Lower lobe of right lung (tissue), 2 donors: ENCODE measurements around the gene KCNT2. TPM values are rescaled to one million over a fixed set of nuclear protein-coding genes. Genes with fewer than 3 reads are reported as not detected.

ENCODE experiments used
- ATAC-seq, 2 donors: fragments of 200-7000 bp; cut with Tn5 transposase; one replicate each; pipeline ENCODE4 v1.9.1; 2020 to 2022; ENCODE audit warnings: mild to moderate bottlenecking in 2 of 2, moderate library complexity in 2 of 2
- DNase-seq: peaks from one replicate; pipeline ENCODE4 v3.0.0-alpha.2; 2020
- H3K27ac ChIP-seq: fragments of 200-600 bp; one replicate; pipeline ENCODE4 v1.8.0; 2022
- H3K27me3 ChIP-seq: fragments of 200-600 bp; one replicate; pipeline ENCODE4 v1.8.0; 2022; ENCODE audit warnings: low read depth
- H3K36me3 ChIP-seq: fragments of 200-600 bp; one replicate; pipeline ENCODE4 v1.8.0; 2022; ENCODE audit warnings: mild to moderate bottlenecking
- H3K4me1 ChIP-seq: fragments of 200-600 bp; one replicate; pipeline ENCODE4 v1.8.0; 2022
- H3K4me3 ChIP-seq: fragments of 200-600 bp; one replicate; pipeline ENCODE4 v1.8.0; 2022; ENCODE audit warnings: mild to moderate bottlenecking
- H3K9me3 ChIP-seq: fragments of 200-600 bp; one replicate; pipeline ENCODE4 v1.8.0; 2022
- CTCF ChIP-seq: fragments of 200-600 bp; IDR thresholded peaks from one replicate; pipeline ENCODE4 v1.8.0; 2022; ENCODE audit warnings: antibody characterized with exemption, mild to moderate bottlenecking
- intact Hi-C: fragments of 100-400 bp; cut with DNase I; formaldehyde crosslinking; loops from one replicate; pipeline ENCODE4 v1.11.0; 2022
- total RNA-seq: library from RNA; stranded (reverse); fragmentation: NEBNext Ultra II Directional; extraction: Animal tissue kit (Norgen Biotek cat#: 25700); gene quantifications from one replicate; pipeline ENCODE4 v1.2.1, GENCODE V29; 2021
- donor health status: DM: no; HTN: yes; CAD: no; lungs with severe emphysema.

The KCNT2 gene
- total RNA-seq, 1 donor from 2014 or later: 3.7 TPM

GRCh38 chr1:196497817-196498216 is 110.4 kb downstream of the KCNT2 start:
- no peaks in the 10 kb centered on the region for H3K9me3 ChIP-seq
- ATAC-seq (no peak), DNase-seq (no peak)
- no peaks in the 10 kb centered on the region for H3K27me3 ChIP-seq
- H3K4me1 ChIP-seq: no peaks in the 10 kb centered on the region
- H3K36me3 ChIP-seq: no peaks in the 10 kb centered on the region
- TF ChIP-seq CTCF: no peak
- intact Hi-C loops: no loop called here
- H3K4me3 ChIP-seq: no peak overlapping the region
- no peak overlapping the region for H3K27ac ChIP-seq

GRCh38 chr1:196494766-196495165 is 113.5 kb downstream of the KCNT2 start:
- no peak overlapping the region for H3K27ac ChIP-seq

GRCh38 chr1:196493881-196494280 is 114.4 kb downstream of the KCNT2 start:
- no peak for ATAC-seq
- TF ChIP-seq CTCF: no peak
- intact Hi-C loops: no loop called here

More at GRCh38 chr1:196494766-196495165, 113.5 kb downstream of the KCNT2 start:
- H3K27me3 ChIP-seq: no peaks in the 10 kb centered on the region
- no peak for TF ChIP-seq CTCF
- ATAC-seq (no peak), DNase-seq (no peak)
- H3K9me3 ChIP-seq: no peaks in the 10 kb centered on the region
- H3K36me3 ChIP-seq: no peaks in the 10 kb centered on the region
- no peaks in the 10 kb centered on the region for H3K4me1 ChIP-seq
- no peak overlapping the region for H3K4me3 ChIP-seq
- intact Hi-C loops: no loop called here

GRCh38 chr1:196488579-196488978 is 119.7 kb downstream of the KCNT2 start:
- intact Hi-C loops: no loop called here
- no peak for DNase-seq
- H3K4me3 ChIP-seq: no peak overlapping the region
- H3K27me3 ChIP-seq: no peaks in the 10 kb centered on the region
- H3K36me3 ChIP-seq: no peaks in the 10 kb centered on the region
- no peak for TF ChIP-seq CTCF
- H3K4me1 ChIP-seq: no peaks in the 10 kb centered on the region
- no peaks in the 10 kb centered on the region for H3K9me3 ChIP-seq
- no peak overlapping the region for H3K27ac ChIP-seq
- no peak for ATAC-seq

More at GRCh38 chr1:196493881-196494280, 114.4 kb downstream of the KCNT2 start:
- H3K27me3 ChIP-seq: no peaks in the 10 kb centered on the region
- DNase-seq: no peak
- H3K4me1 ChIP-seq: no peaks in the 10 kb centered on the region
- H3K4me3 ChIP-seq: no peak overlapping the region
- no peaks in the 10 kb centered on the region for H3K9me3 ChIP-seq
- H3K36me3 ChIP-seq: no peaks in the 10 kb centered on the region
- no peak overlapping the region for H3K27ac ChIP-seq

- Histone ChIP-seq H3K27ac (no peak overlapping the region), H3K4me1 (no peaks in the 10 kb centered on the region), H3K4me3 (no peak overlapping the region), H3K27me3 (no peaks in the 10 kb centered on the region), H3K9me3 (no peaks in the 10 kb centered on the region), H3K36me3 (no peaks in the 10 kb centered on the region)
- DNase-seq (no peak), ATAC-seq (no peak)
- TF ChIP-seq CTCF: no peak
- intact Hi-C loops: no loop called here
These were observed 121.9 kb downstream of the KCNT2 start for GRCh38 chr1:196486346-196486745.

GRCh38 chr1:196481616-196482015 is 126.6 kb downstream of the KCNT2 start:
- Histone ChIP-seq H3K27me3 (no peaks in the 10 kb centered on the region), H3K4me1 (no peaks in the 10 kb centered on the region), H3K27ac (no peak overlapping the region), H3K36me3 (no peaks in the 10 kb centered on the region), H3K4me3 (no peak overlapping the region), H3K9me3 (no peaks in the 10 kb centered on the region)
- no peak for TF ChIP-seq CTCF
- DNase-seq: no peak
- no peak for ATAC-seq
- intact Hi-C loops: no loop called here
